ENCODE results near the gene ENDOD1. TPM values are rescaled to one million over a fixed set of nuclear protein-coding genes. Genes with fewer than 3 reads are reported as not detected.

ENDOD1 gene
- total and polyA plus RNA-seq, 2 donors (not counting 1 experiment from before 2014, with no cell fraction given), result 7.0 to 11.7 TPM

DNA sequence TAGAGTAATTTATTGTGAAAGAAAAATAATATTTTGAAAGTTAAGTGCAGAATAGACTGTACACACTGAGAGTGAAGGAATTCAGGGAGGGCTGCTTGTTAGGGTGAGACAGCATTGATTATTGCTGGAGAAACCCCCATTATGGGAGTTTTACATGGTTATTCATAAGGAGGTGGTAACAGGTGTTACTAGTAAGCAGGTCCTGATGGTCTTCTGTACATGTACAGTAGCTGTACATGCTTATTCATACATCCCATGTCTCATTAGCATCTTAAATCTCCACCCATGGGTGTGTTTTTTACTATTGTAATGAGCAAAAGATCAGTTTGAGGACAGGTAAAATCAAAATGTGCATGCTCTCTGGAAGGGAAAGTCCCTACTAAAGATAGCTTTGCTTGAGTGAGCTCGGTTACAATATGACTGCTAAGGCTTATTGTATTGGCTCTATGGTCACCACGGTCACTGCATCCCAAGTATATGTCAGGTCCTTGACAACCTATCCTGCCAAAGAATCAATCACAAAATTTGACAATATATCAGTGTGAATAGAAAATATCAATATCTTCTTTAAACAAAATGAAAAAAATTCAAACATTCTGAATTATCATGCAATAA is 34.3 kb upstream of the ENDOD1 start:
- Mint-ChIP-seq H3K27me3 (peaks cover 7% of the 10 kb centered on the region), H3K4me3 (no peak overlapping the region), H3K27ac (no peak overlapping the region), H3K4me1 (peaks cover 13% of the 10 kb centered on the region), H3K9me3 (ENCODE audit: insufficient read depth) (no peaks in the 10 kb centered on the region)
- peaks cover 3 to 7% of the 10 kb centered on the region in 2 donors for H3K4me1 ChIP-seq (ENCODE audit: control insufficient read depth in 2 of 2, insufficient read depth in 2 of 2, low read length in 2 of 2)
- H3K36me3 ChIP-seq (replicated peaks in 1 of 2; ENCODE audit: control extremely low read depth in 1 of 2, control insufficient read depth in 1 of 2, extremely low read depth in 1 of 2, insufficient read depth in 2 of 2, low read length in 1 of 2), result no peaks in the 10 kb centered on the region
- H3K9ac ChIP-seq (ENCODE audit: low read length), result no peak overlapping the region
- ATAC-seq (ENCODE audit: low read depth) (no peak), DNase-seq (peak; percentile 14)
- H4K20me1 ChIP-seq (ENCODE audit: control insufficient read depth, insufficient read depth, low read length, poor library complexity, severe bottlenecking), result no peaks in the 10 kb centered on the region
- no peak overlapping the region for H2AFZ ChIP-seq (ENCODE audit: insufficient read depth, low read depth, low read length, poor library complexity, severe bottlenecking)
- intact Hi-C loops (cut with micrococcal nuclease), result no loop called here
- 0% methylated on average over 1 of the region's 2 CpGs for WGBS (ENCODE audit: insufficient coverage)
- H3K27ac ChIP-seq (ENCODE audit: low read length in 2 of 2), result no peak overlapping the region
- no peaks in the 10 kb centered on the region for H3K27me3 ChIP-seq (replicated peaks in 1 of 4; ENCODE audit: control extremely low read depth in 1 of 4, control insufficient read depth in 3 of 4, insufficient read depth in 4 of 4, low read length in 3 of 4)
- no peak for TF ChIP-seq EZH2 (IDR thresholded peaks at IDR 0.05; ENCODE audit: borderline replicate concordance, insufficient read depth, low read depth, low read length, poor library complexity, severe bottlenecking)
- TF ChIP-seq, protein P1, sequence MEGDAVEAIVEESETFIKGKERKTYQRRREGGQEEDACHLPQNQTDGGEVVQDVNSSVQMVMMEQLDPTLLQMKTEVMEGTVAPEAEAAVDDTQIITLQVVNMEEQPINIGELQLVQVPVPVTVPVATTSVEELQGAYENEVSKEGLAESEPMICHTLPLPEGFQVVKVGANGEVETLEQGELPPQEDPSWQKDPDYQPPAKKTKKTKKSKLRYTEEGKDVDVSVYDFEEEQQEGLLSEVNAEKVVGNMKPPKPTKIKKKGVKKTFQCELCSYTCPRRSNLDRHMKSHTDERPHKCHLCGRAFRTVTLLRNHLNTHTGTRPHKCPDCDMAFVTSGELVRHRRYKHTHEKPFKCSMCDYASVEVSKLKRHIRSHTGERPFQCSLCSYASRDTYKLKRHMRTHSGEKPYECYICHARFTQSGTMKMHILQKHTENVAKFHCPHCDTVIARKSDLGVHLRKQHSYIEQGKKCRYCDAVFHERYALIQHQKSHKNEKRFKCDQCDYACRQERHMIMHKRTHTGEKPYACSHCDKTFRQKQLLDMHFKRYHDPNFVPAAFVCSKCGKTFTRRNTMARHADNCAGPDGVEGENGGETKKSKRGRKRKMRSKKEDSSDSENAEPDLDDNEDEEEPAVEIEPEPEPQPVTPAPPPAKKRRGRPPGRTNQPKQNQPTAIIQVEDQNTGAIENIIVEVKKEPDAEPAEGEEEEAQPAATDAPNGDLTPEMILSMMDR (IDR thresholded peaks at IDR 0.05), result no peak
- H3K4me3 ChIP-seq (ENCODE audit: control extremely low read depth in 1 of 5, extremely low read depth in 1 of 5, insufficient read depth in 1 of 5, low read depth in 2 of 5, low read length in 4 of 5), result no peak overlapping the region
- POLR2A ChIA-PET, result no interaction called here
- H3K4me2 ChIP-seq (replicated peaks; ENCODE audit: low read depth, low read length, poor library complexity, severe bottlenecking), result no peak overlapping the region
- H3K9me3 ChIP-seq (ENCODE audit: control extremely low read depth in 1 of 3, control insufficient read depth in 2 of 3, insufficient read depth in 1 of 3, low read length in 2 of 3), result no peaks in the 10 kb centered on the region
- H3K79me2 ChIP-seq (ENCODE audit: control insufficient read depth, insufficient read depth, low read length), result no peaks in the 10 kb centered on the region
- CTCF ChIA-PET, result interaction anchor here (1.0 to 3.3 kb wide), 3 partner anchors 12 to 1338 kb away, joined by 3 to 15 read pairs (median 3); partner anchors contain the start of gene SRSF8

GRCh38 chr11:95057959-95058358 is 31.7 kb upstream of the ENDOD1 start:
- no peak overlapping the region for H3K27ac ChIP-seq (ENCODE audit: low read length in 2 of 2)
- POLR2A ChIA-PET, result no interaction called here
- H3K79me2 ChIP-seq (ENCODE audit: control insufficient read depth, insufficient read depth, low read length), result no peaks in the 10 kb centered on the region
- TF ChIP-seq EZH2 (IDR thresholded peaks at IDR 0.05; ENCODE audit: borderline replicate concordance, insufficient read depth, low read depth, low read length, poor library complexity, severe bottlenecking), result no peak
- TF ChIP-seq, protein P1 (IDR thresholded peaks at IDR 0.05), result no peak
- no peak for DNase-seq
- CTCF ChIA-PET, result interaction anchor here (2.0 to 3.3 kb wide), 2 partner anchors 10 to 15 kb away, joined by 5 to 15 read pairs; partner anchors contain the start of gene SRSF8
- Mint-ChIP-seq H3K27me3 (peaks cover 4% of the 10 kb centered on the region), H3K4me1 (peaks cover 13% of the 10 kb centered on the region), H3K27ac (no peak overlapping the region), H3K4me3 (no peak overlapping the region), H3K9me3 (ENCODE audit: insufficient read depth) (no peaks in the 10 kb centered on the region)
- H3K4me2 ChIP-seq (replicated peaks; ENCODE audit: low read depth, low read length, poor library complexity, severe bottlenecking), result no peak overlapping the region
- H4K20me1 ChIP-seq (ENCODE audit: control insufficient read depth, insufficient read depth, low read length, poor library complexity, severe bottlenecking), result no peaks in the 10 kb centered on the region
- H3K4me3 ChIP-seq (ENCODE audit: control extremely low read depth in 1 of 5, extremely low read depth in 1 of 5, insufficient read depth in 1 of 5, low read depth in 2 of 5, low read length in 4 of 5), result no peak overlapping the region
- H2AFZ ChIP-seq (ENCODE audit: insufficient read depth, low read depth, low read length, poor library complexity, severe bottlenecking), result no peak overlapping the region
- peaks cover 3 to 7% of the 10 kb centered on the region in 2 donors for H3K4me1 ChIP-seq (ENCODE audit: control insufficient read depth in 2 of 2, insufficient read depth in 2 of 2, low read length in 2 of 2)
- no peaks in the 10 kb centered on the region for H3K9me3 ChIP-seq (ENCODE audit: control extremely low read depth in 1 of 3, control insufficient read depth in 2 of 3, insufficient read depth in 1 of 3, low read length in 2 of 3)
- H3K27me3 ChIP-seq (replicated peaks in 1 of 4; ENCODE audit: control extremely low read depth in 1 of 4, control insufficient read depth in 3 of 4, insufficient read depth in 4 of 4, low read length in 3 of 4), result no peaks in the 10 kb centered on the region
- intact Hi-C loops (cut with micrococcal nuclease), result no loop called here
- H3K36me3 ChIP-seq (replicated peaks in 1 of 2; ENCODE audit: control extremely low read depth in 1 of 2, control insufficient read depth in 1 of 2, extremely low read depth in 1 of 2, insufficient read depth in 2 of 2, low read length in 1 of 2), result no peaks in the 10 kb centered on the region
- no peak for ATAC-seq (ENCODE audit: low read depth)
- WGBS (ENCODE audit: insufficient coverage), result 98% methylated on average over 6 of the region's 8 CpGs
- no peak overlapping the region for H3K9ac ChIP-seq (ENCODE audit: low read length)

All from B cell (primary cell).